ENCODE results near the gene DAND5. TPM values are rescaled to one million over a fixed set of nuclear protein-coding genes. Genes with fewer than 3 reads are reported as not detected.

The DAND5 gene
- total RNA-seq, 1 donor from 2014 or later: not detected

DNA sequence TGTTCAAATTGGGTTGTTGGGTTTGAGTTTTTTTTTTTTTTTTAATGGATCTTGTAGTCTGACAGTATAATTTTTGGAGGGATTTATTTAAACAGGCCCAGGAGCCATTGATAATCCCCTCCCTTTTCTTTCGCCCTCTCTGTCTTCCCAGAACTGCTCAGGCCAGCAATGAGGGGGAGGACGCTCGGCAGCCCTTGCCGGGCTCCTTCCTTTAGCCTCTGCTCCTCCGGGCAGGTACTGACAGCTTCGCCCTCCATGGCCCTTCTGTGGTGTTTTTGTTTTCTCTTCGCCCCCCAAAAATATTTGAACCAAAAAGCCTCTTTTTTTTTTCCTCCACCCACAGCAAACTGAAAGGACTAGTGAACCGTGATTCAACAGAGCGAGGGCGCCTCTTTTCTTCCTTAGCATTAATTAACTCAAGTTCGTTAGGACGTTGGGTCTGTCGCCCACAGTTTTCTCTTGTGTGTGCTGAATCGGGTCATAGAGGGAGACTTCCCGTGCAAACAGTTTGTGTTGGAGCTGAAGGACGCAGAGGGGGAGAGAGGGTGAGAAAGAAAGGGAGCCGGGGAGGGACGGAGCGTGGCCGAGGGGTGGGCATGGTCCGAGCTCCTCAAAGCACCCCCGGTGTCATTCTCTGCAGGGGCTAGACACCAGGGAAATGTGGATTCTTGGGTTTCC lies 47.4 kb downstream of the DAND5 start:
- Histone ChIP-seq H3K79me2 (ENCODE audit: insufficient read depth, low read length) (peaks cover 96% of the 10 kb centered on the region), H3K27ac (ENCODE audit: low read depth, low read length) (peak overlapping the region; percentile 47), H2AFZ (ENCODE audit: low read depth, low read length) (no peak overlapping the region), H4K20me1 (ENCODE audit: insufficient read depth, low read length) (peaks cover 11% of the 10 kb centered on the region), H3K9me3 (ENCODE audit: insufficient read depth, low read depth, low read length) (no peaks in the 10 kb centered on the region), H3K9ac (ENCODE audit: low read length) (peak overlapping the region; percentile 77), H3K4me1 (ENCODE audit: insufficient read depth, low read length) (peaks cover 89% of the 10 kb centered on the region), H3K36me3 (ENCODE audit: insufficient read depth, low read length) (no peaks in the 10 kb centered on the region), H3K4me3 (ENCODE audit: insufficient read depth, low read depth, low read length) (peak overlapping the region; percentile 45), H3K27me3 (ENCODE audit: insufficient read depth, low read length) (no peaks in the 10 kb centered on the region), H3K4me2 (ENCODE audit: low read length) (peak overlapping the region; percentile 87)
- H3K36me3 Mint-ChIP-seq (ENCODE audit: low read depth, unreplicated experiment): no peaks in the 10 kb centered on the region
- FAIRE-seq (no peak), DNase-seq (ENCODE audit: low read depth) (no peak)
- peaks cover 87% of the 10 kb centered on the region for H3K27me3 Mint-ChIP-seq (ENCODE audit: low read depth, unreplicated experiment)
- no peak overlapping the region for H3K27ac Mint-ChIP-seq (ENCODE audit: unreplicated experiment)
- TF ChIP-seq CTCF (IDR thresholded peaks at IDR 0.05; ENCODE audit: insufficient read depth, low read depth, low read length): no peak
- TF ChIP-seq EZH2 (IDR thresholded peaks at IDR 0.05; ENCODE audit: insufficient read depth, low read length): no peak
- H3K4me1 Mint-ChIP-seq (ENCODE audit: low read depth, unreplicated experiment): peaks cover 38% of the 10 kb centered on the region
- peaks cover 6% of the 10 kb centered on the region for H3K9me3 Mint-ChIP-seq (ENCODE audit: unreplicated experiment)
- H3K4me3 Mint-ChIP-seq (ENCODE audit: unreplicated experiment): peak overlapping the region; percentile 58

DNA sequence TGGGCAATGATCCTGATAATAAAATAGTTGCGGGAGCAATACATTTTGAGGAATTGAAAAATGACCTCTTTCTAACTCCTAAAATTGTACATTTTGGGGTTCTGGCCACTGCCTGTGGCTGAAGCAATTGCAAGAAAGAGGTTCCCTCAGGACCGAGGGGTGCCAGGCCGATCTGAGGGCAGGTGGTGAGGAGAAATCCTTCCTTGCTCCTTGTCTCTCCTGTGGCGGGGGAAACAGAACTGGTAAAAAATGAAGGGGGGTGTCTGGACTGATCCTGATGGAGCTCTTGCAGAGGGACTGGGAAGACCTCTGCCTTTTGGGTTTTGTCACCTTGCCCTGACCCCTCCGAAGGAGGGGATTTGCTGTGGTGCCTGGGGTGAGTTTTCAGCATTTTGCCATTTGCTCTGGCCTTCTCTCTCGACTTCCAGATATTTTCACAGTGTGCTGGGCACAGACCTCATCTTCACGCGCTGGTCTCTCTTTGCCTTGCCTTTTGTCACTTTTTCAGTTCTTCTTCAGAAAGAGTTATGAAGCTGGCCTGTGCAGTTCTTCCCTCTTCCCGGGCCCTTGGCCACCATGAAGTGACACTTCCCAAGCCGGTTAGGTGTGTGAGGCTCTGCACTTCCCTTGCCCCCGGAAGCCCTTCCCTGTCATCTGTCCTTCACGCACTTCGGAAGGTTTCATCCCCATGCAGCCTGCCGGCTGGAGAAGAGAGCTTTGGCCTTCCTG lies 48.1 kb downstream of the DAND5 start:
- no peak overlapping the region for H2AFZ ChIP-seq (ENCODE audit: low read depth, low read length)
- Mint-ChIP-seq H3K4me1 (ENCODE audit: low read depth, unreplicated experiment) (peaks cover 38% of the 10 kb centered on the region), H3K27me3 (ENCODE audit: low read depth, unreplicated experiment) (peaks cover 91% of the 10 kb centered on the region), H3K9me3 (ENCODE audit: unreplicated experiment) (peaks cover 6% of the 10 kb centered on the region), H3K36me3 (ENCODE audit: low read depth, unreplicated experiment) (no peaks in the 10 kb centered on the region), H3K27ac (ENCODE audit: unreplicated experiment) (no peak overlapping the region), H3K4me3 (ENCODE audit: unreplicated experiment) (peak overlapping the region; percentile 58)
- H3K4me2 ChIP-seq (ENCODE audit: low read length): peak overlapping the region; percentile 87
- H4K20me1 ChIP-seq (ENCODE audit: insufficient read depth, low read length): peaks cover 9% of the 10 kb centered on the region
- H3K9ac ChIP-seq (ENCODE audit: low read length): peak overlapping the region; percentile 77
- peaks cover 91% of the 10 kb centered on the region for H3K4me1 ChIP-seq (ENCODE audit: insufficient read depth, low read length)
- H3K9me3 ChIP-seq (ENCODE audit: insufficient read depth, low read depth, low read length): no peaks in the 10 kb centered on the region
- no peaks in the 10 kb centered on the region for H3K36me3 ChIP-seq (ENCODE audit: insufficient read depth, low read length)
- peaks cover 96% of the 10 kb centered on the region for H3K79me2 ChIP-seq (ENCODE audit: insufficient read depth, low read length)
- DNase-seq (ENCODE audit: low read depth): no peak
- H3K27ac ChIP-seq (ENCODE audit: low read depth, low read length): peak overlapping the region; percentile 59
- no peak for FAIRE-seq
- TF ChIP-seq CTCF (IDR thresholded peaks at IDR 0.05; ENCODE audit: insufficient read depth, low read depth, low read length): no peak
- no peak for TF ChIP-seq EZH2 (IDR thresholded peaks at IDR 0.05; ENCODE audit: insufficient read depth, low read length)
- no peaks in the 10 kb centered on the region for H3K27me3 ChIP-seq (ENCODE audit: insufficient read depth, low read length)
- H3K4me3 ChIP-seq (ENCODE audit: insufficient read depth, low read depth, low read length): peak overlapping the region; percentile 27

All from astrocyte (in vitro differentiated cells and primary cell).